Raji (cell line): ENCODE data around the gene GALNT2.

ENCODE experiments used
- POLR2A ChIP-seq: IDR thresholded peaks from 2 replicates; pipeline ENCODE4 v1.6.1; 2011; ENCODE audit warnings: low read depth, low read length, control low read depth; ENCODE audit not compliant: insufficient read depth

The GALNT2 gene

DNA sequence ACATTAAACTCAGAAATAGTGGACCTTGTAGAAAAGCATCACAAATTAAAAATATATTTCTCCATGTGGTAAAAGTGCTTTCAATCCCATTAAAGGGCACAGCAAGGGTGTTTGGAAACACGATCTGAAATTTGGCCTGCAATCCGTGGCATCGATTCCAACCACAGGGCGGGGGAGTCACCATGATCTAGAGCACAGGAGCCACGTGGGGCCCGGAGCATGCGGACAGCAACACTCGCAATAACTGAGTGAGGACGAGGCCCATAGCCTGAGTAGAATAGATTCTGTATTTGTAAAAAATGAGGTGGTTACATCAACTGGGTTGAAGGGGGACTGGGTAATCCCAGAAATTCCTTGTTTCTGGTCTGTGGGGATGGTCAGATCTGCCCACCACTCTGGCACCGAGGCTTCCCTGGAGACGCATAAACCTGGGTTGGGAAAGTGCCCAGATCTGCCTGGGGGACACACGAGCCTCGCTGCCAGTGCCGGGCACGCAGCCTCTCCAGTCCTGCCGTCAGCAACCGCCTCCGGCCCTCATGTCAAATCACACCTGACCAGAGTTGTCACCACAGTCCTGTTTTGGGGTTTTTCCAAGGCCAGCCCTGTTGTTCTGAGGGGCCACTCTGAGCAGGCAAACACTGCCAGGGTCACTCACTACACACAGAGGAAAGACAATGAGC, 254.8 kb downstream of the GALNT2 start:
- TF ChIP-seq POLR2A, result no peak

DNA sequence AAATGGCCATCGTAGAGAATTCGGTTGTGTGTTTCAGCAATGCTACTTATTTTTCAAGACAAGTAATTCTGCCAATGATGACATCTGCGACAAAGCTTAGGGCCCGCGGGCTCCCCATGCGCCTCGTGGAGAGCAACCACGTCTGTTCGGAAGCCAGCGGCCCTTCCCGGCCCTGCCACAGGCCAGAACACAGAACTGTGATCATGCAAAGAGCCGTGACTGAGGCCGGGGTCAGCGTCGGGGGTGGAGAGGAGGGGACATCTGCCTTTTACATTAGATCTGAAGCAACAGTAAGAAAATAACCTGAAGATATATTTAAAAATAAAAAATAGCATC, 255.4 kb downstream of the GALNT2 start:
- TF ChIP-seq POLR2A, result no peak

- TF ChIP-seq POLR2A, result no peak
Measured at GRCh38 chr1:230322967-230323547, 256.0 kb downstream of the GALNT2 start.

- no peak for TF ChIP-seq POLR2A
Measured at GRCh38 chr1:230323686-230324085, 256.6 kb downstream of the GALNT2 start.

- no peak for TF ChIP-seq POLR2A
Measured at GRCh38 chr1:230326971-230327891, 260.2 kb downstream of the GALNT2 start.

DNA sequence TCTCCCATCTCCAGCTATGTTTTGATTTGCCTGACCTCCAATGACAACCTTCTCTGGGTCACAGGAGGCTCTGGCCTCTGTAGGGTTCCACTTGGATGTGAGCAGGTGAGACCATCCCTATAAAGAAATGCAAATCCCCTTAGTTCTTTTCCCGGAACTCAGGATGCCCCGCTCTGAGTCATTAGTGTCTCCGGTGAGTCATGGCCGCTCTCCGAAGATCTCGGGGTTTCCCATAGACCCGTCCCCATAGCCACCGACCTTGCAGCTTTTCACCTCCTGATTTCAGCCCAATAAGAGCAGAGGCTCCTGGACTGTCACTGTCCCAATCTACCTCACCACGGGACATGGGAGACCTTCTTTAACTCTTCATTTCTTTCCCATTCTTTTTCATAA, 260.9 kb downstream of the GALNT2 start:
- no peak for TF ChIP-seq POLR2A

DNA sequence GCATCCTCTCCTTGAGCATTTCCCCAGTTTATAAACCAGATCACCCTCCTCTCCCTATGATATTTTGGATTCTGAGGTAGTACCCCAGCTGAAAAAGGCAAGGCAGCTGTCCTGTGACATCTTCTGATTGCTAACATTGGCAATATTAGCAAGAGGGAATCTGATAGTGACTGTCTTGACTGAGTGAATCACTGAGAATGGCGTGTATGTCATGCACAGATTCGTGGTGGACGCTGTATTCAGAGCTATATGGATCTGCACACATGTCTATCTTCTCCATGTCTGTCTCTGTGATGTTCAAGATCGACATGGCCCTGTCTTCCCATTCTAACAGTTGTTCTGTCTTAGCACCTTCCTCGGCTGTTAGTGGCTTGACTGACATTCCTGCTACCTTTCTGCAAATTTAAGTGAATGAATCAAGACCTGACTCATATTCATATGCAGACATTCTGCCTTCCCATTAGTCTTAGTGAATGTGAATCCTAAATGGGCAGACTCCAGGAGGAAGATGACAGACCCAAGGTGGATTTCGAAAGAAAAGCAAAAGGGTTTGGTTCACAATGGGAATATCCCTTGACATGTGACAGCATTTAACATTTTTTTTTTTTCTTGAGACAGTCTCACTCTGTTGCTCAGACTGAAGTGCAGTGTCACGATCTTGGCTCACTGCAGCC, 261.4 kb downstream of the GALNT2 start:
- no peak for TF ChIP-seq POLR2A

DNA sequence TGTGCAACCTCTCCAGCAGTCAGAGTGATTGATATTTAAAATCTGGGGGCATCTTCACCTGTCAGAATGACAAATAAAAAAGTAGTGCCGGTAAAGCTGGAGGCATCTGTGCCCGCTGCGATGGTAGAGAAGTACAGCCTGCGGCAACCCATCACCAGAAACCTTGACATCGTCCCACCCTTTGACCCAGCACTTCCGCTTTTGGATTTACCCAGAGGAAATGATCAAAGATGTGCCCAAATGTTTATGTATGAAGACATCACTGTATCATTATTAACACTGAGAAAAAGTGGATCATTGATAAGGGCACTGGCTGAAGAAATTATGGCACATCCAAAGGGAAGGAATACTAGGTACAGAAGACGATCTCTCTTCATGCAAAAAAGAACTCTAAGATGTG, 263.1 kb downstream of the GALNT2 start:
- no peak for TF ChIP-seq POLR2A
